ENCODE measurements around the gene EEF1A2.

GRCh38 chr20:63484236-63484635 is 14.6 kb downstream of the EEF1A2 start:
- TF ChIP-seq CTCF (IDR thresholded peaks at IDR 0.05) (no peak), POLR2A (IDR thresholded peaks at IDR 0.05) (no peak)

All from right lobe of liver (tissue), 4 donors.